ENCODE measurements around the gene FHOD3. TPM values are rescaled to one million over a fixed set of nuclear protein-coding genes. Genes with fewer than 3 reads are reported as not detected.
"Not testable (repeated sequence)": the region's sequence is repeated elsewhere in the genome, so short reads cannot be mapped to it uniquely, and the experiment has no call there.

Gene FHOD3
- total and polyA plus RNA-seq, 9 of the 15 experiments (the other 6 are each of a cell fraction or from before 2014, with no cell fraction given) = 0.11 TPM; not detected in 8

GRCh38 chr18:36719630-36720029, 422.1 kb downstream of the FHOD3 start (continued):
- TF ChIP-seq SFPQ (IDR thresholded peaks at IDR 0.05; ENCODE audit: low read depth, low read length) (no peak), MAFK (IDR thresholded peaks at IDR 0.05; ENCODE audit: low read length) (no peak), ZNF668 (CRISPR knock-in tag; IDR thresholded peaks at IDR 0.05) (no peak), RBM15 (IDR thresholded peaks at IDR 0.05; ENCODE audit: insufficient read depth, low read length) (no peak), NRF1 (conservative IDR thresholded peaks at IDR 0.05 in 1 of 2, IDR thresholded peaks at IDR 0.05 in 1 of 2) (no peak), PRPF4 (IDR thresholded peaks at IDR 0.05; ENCODE audit: insufficient read depth, low read depth, low read length, poor library complexity, severe bottlenecking) (no peak), ZNF217 (CRISPR knock-in tag; IDR thresholded peaks at IDR 0.05) (no peak), ZNF449 (CRISPR knock-in tag; IDR thresholded peaks at IDR 0.05) (no peak), ATF3 (IDR thresholded peaks at IDR 0.05) (no peak), ATF3 (CRISPR knock-in tag; conservative IDR thresholded peaks at IDR 0.05) (no peak), ARNT (IDR thresholded peaks at IDR 0.05) (no peak), PTTG1 (tag; IDR thresholded peaks at IDR 0.05; ENCODE audit: low read depth) (no peak), TGIF2 (CRISPR knock-in tag; IDR thresholded peaks at IDR 0.05) (no peak), LCOR (CRISPR knock-in tag; IDR thresholded peaks at IDR 0.05) (no peak), HNRNPK (IDR thresholded peaks at IDR 0.05; ENCODE audit: low read depth, low read length, poor library complexity, severe bottlenecking) (no peak), NFXL1 (CRISPR knock-in tag; IDR thresholded peaks at IDR 0.05) (no peak)

GRCh38 chr18:36721351-36721750, 423.8 kb downstream of the FHOD3 start:
- H3K4me1 ChIP-seq (replicated peaks in 1 of 2; ENCODE audit: control insufficient read depth in 2 of 2, insufficient read depth in 2 of 2, low read length in 2 of 2); FAIRE-seq; H4K20me1 ChIP-seq (replicated peaks; ENCODE audit: control insufficient read depth, insufficient read depth, low read length); H3K4me3 ChIP-seq; DNase-seq (ENCODE audit: extremely low read depth in 1 of 4, low spot score in 3 of 4); ATAC-seq; H3K9me1 ChIP-seq (ENCODE audit: control insufficient read depth, insufficient read depth, low read length); H3K9ac ChIP-seq (ENCODE audit: insufficient read depth in 1 of 2, low read depth in 2 of 2, low read length in 2 of 2); H3K27ac ChIP-seq (ENCODE audit: extremely low read depth, low read depth, low read length); H3K9me3 ChIP-seq (replicated peaks; ENCODE audit: control insufficient read depth, insufficient read depth, low read depth, low read length); H3K79me2 ChIP-seq (ENCODE audit: control insufficient read depth, insufficient read depth, low read length); H3K4me2 ChIP-seq (ENCODE audit: insufficient read depth, low read length); POLR2A ChIA-PET; intact Hi-C loops (cut with micrococcal nuclease); in situ Hi-C loops (cut with MboI); H2AFZ ChIP-seq (ENCODE audit: low read depth, low read length); CTCF ChIA-PET (ENCODE audit: low intra/inter-chr PET ratio); BruUV-seq (replicated peaks); H3K36me3 ChIP-seq (ENCODE audit: control insufficient read depth, insufficient read depth, low read length): not testable (repeated sequence)
- 0% methylated on average over 1 of the region's 1 CpG for WGBS (ENCODE audit: insufficient coverage, low coverage, missing lambda C conversion rate)
- peaks cover 14 to 22% of the 10 kb centered on the region in 2 experiments for H3K27me3 ChIP-seq (ENCODE audit: control insufficient read depth in 2 of 2, insufficient read depth in 2 of 2, low read length in 2 of 2)

All from K562 (cell line).